ENCODE results near the gene INPP5J.

Gene INPP5J

DNA sequence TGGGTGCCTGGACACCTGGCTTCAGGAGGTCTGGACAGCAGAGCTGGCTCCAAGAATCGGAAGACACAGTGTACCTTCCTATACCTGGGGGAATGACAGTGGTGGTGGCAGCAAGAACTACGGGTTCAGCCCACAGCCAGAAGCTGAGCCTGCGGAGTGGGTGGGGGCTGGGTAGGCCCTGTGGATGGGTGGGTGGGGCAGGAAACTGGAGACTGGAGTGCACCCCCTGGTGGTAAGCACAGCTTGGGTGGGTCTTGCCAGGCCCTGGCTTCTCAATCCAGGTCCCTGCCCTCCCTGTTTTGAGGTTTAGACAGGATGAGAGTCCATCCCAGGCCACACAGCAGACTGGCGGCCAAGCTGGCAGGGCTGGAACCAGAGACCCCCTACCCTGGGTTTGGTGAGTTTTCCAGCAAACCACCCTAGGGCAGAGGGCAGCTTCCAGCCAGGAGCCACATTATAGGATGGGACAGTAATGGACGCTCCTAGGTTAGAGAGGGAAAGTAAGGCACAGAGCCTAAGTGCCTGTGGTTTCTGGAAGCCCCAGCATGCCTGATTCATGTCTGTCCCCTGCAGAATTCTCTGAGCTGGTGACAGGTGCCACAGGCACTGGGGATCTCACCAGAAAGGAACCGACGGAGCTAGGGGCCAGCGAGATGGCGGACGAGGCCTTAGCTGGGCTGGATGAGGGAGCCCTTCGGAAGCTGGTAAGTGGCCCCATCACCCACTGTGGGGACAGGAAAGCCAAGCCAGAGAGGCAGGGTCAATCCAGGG, 40.0 kb upstream of the INPP5J start:
- no peak overlapping the region for H3K4me3 ChIP-seq
- H3K4me1 ChIP-seq: peaks cover 22% of the 10 kb centered on the region
- no peaks in the 10 kb centered on the region for H3K9me3 ChIP-seq
- H3K27me3 ChIP-seq (ENCODE audit: low read depth): no peaks in the 10 kb centered on the region
- in situ Hi-C loops (cut with MboI; ENCODE audit: low sequenced_read_pairs): loop anchor here (10.0 kb wide), 1 partner anchor 138 kb away; no protein-coding TSS in a partner anchor
- DNase-seq (ENCODE audit: low spot score in 2 of 2): peak; percentile 42 to 86
- no peaks in the 10 kb centered on the region; the same call in 1 of the 2 replicates for H3K36me3 ChIP-seq (replicated peaks)

DNA sequence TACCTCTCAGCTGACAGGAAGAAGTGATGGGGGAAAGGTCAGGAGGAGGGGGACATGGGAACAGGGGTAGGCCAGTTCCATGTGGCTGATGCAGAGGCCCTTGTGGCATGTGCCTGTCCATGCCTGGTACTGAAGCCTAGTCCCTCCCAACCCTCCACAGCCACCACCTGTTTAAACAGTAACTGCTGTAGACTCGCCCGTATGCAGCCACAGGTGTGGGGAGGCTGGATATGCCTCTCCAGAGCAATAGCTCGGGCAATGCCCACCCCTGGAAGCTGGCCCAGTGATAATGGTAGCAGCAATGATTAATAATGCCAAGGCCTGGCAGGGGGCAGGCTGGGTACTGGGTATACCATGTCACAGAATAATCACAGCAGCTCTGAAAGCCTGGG, 39.4 kb upstream of the INPP5J start:
- Histone ChIP-seq H3K4me1 (peaks cover 22% of the 10 kb centered on the region), H3K4me3 (peak overlapping the region; percentile 76), H3K27me3 (ENCODE audit: low read depth) (no peaks in the 10 kb centered on the region), H3K9me3 (no peaks in the 10 kb centered on the region), H3K36me3 (replicated peaks) (peaks cover 3% of the 10 kb centered on the region)
- no peak for DNase-seq (ENCODE audit: low spot score in 2 of 2)
- in situ Hi-C loops (cut with MboI; ENCODE audit: low sequenced_read_pairs): loop anchor here (10.0 kb wide), 1 partner anchor 139 kb away; no protein-coding TSS in a partner anchor

DNA sequence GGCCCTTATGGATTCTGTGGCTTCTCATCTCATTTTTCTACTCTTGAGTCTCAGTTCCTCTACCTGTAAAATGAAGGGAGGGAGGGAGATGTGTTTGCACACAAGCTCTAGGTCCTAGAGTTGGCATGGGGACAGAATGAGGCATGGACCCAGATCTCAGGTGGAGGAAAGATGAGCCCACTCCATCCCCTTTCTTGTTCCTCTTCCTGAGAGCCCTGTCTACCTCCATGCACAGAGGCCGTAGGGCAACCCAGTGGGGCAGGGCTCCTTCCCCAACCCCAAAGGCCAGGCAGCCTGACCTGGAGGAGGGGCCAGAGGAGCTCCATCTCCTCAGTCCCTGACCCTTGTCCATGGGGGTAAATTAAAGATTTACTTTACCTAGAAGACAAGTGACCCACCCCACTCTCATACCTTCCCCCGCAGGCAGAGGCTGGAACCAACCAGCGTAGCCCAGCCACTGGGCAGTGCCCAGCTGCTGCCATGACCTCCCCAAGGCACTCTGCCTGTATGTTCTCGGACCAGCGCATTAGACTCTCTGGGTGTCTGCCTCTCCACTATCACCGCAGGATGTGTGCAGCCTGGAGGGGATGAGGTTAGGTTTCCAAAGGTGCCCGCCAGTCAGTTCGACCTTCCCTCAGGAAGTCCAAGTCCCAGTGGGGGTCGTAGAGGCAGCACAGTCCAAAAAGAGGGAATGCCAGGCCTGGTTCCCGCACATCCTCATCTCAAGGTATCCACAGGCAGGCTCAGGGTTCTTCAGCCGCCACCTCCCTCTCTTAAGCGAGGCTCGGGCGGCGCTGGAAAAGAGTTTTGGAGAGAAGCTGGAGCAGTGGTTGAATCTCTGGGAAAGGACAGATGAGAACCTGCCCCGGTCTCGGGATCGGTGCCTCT, 38.6 kb upstream of the INPP5J start:
- Histone ChIP-seq H3K4me3 (peak overlapping the region; percentile 76), H3K36me3 (replicated peaks) (peaks cover 8% of the 10 kb centered on the region), H3K9me3 (no peaks in the 10 kb centered on the region), H3K4me1 (peaks cover 22% of the 10 kb centered on the region), H3K27me3 (ENCODE audit: low read depth) (no peaks in the 10 kb centered on the region)
- no peak for DNase-seq (ENCODE audit: low spot score in 2 of 2)
- in situ Hi-C loops (cut with MboI; ENCODE audit: low sequenced_read_pairs): loop anchor here (10.0 kb wide), 1 partner anchor 139 kb away; no protein-coding TSS in a partner anchor

DNA sequence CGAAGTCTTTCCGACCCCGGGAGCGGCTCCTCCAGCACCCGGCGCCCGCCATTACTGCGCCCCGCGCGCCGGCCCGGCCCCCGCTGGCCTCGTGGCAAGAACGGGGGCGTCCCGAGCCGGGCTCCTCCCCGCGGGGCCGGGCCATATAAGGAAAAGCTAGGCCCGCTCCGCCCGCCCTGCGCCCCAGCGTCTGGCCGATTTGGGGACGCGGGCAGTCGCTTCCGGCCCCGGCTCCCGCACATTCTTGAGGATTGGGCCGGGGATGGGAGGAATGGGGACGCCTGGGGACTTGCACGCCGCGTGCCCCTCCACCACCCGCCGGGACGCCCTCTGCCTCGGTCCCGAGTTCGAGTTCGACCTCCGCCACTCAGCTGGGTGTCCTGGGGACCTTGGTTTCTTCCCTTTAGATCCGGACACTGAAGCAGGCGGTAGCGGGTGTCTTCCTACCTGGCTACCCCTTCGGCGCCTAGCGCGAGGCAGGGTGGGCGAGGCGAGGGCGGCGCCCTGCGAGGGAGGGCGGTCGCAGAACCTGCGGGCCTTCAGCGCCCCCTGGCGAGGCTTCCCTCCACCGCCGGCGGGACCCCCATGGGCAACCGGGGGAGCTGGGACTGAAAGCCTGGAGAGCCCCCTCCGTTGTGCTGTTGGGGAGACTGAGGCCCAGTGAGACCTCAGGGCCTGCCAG, 37.8 kb upstream of the INPP5J start:
- Histone ChIP-seq H3K4me3 (peak overlapping the region; percentile 76), H3K4me1 (peaks cover 22% of the 10 kb centered on the region), H3K27me3 (ENCODE audit: low read depth) (no peaks in the 10 kb centered on the region), H3K9me3 (no peaks in the 10 kb centered on the region), H3K36me3 (replicated peaks) (peaks cover 8% of the 10 kb centered on the region)
- DNase-seq (ENCODE audit: low spot score in 2 of 2): peak; percentile 63 to 89
- in situ Hi-C loops (cut with MboI; ENCODE audit: low sequenced_read_pairs): loop anchor here (10.0 kb wide), 1 partner anchor 140 kb away; no protein-coding TSS in a partner anchor

DNA sequence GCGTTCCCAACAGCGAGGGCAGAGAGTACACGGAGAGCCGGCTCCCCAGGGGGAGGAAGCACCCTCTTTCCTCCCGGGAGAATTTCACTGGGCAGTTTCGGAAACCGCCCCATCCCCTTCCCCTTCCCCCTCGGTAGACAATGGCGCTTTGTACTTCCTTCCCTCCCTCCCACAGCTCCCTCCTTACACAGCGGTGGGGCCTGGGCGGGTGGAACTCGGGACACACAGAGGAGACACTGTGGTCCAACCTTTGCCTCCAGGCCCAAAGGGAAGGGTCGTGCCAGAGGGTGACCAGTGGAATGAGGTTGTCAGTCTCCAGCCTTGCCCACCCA, 37.3 kb upstream of the INPP5J start:
- Histone ChIP-seq H3K27me3 (ENCODE audit: low read depth) (no peaks in the 10 kb centered on the region), H3K4me3 (peak overlapping the region; percentile 76), H3K36me3 (replicated peaks) (peaks cover 8% of the 10 kb centered on the region), H3K4me1 (peaks cover 21% of the 10 kb centered on the region), H3K9me3 (no peaks in the 10 kb centered on the region)
- peak; percentile 36 to 67 for DNase-seq (ENCODE audit: low spot score in 2 of 2)
- in situ Hi-C loops (cut with MboI; ENCODE audit: low sequenced_read_pairs): loop anchor here (10.0 kb wide), 1 partner anchor 141 kb away; no protein-coding TSS in a partner anchor

DNA sequence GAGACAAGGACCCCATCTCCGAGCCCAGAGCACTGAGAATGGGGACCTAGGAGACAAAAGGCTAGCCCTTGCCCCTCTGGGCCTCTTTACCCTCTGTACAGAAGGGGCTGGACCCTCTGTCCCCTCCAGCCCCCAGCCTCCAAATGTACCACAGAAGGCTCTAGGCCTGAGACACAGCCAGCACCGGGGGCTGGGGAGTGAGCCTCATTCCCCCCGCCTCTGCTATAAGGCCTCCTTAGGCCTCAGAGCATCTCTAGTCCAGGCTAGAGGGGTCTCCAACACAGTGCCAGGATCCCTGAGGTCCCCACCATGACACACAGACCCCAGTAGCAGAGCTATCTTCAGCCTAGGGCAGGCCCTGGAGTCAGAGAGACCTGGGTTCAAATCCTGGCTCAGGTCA, 36.8 kb upstream of the INPP5J start:
- Histone ChIP-seq H3K36me3 (replicated peaks) (peaks cover 8% of the 10 kb centered on the region), H3K4me3 (no peak overlapping the region), H3K27me3 (ENCODE audit: low read depth) (no peaks in the 10 kb centered on the region), H3K4me1 (peaks cover 20% of the 10 kb centered on the region), H3K9me3 (no peaks in the 10 kb centered on the region)
- no peak for DNase-seq (ENCODE audit: low spot score in 2 of 2)
- in situ Hi-C loops (cut with MboI; ENCODE audit: low sequenced_read_pairs): loop anchor here (10.0 kb wide), 1 partner anchor 141 kb away; no protein-coding TSS in a partner anchor

DNA sequence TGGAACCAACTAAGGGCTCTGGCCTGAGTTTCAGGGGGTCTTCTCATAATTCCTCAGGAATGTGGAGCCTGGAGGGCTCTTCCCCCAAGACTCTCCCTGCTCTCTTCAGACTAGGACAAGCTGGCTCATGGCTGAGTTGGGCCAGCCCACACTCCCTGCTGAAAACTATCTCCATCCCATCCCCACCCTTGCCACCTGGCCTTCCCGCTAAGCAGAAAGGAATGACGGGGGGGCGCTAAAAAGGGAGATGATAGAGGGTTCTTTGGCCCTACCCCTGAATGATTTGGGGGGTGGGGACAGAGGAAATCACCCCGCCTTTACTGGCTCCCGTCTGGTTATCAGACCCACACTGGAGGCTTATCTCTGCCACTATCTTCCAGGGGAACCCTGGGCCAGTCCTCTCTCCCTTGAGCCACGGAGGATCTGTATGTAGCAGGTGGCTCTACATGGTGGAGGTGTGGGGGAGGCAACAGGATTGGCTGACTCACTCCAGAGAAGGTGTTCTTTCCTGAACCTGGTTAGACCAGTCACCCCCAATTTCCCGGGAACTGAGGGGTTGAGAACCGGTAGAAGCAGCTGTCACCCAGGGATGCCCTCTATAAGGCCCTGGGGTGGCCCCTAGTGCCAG, 35.9 kb upstream of the INPP5J start:
- no peaks in the 10 kb centered on the region for H3K27me3 ChIP-seq (ENCODE audit: low read depth)
- H3K4me1 ChIP-seq: peaks cover 19% of the 10 kb centered on the region
- peaks cover 8% of the 10 kb centered on the region for H3K36me3 ChIP-seq (replicated peaks)
- no peak for DNase-seq (ENCODE audit: low spot score in 2 of 2)
- H3K9me3 ChIP-seq: no peaks in the 10 kb centered on the region
- H3K4me3 ChIP-seq: no peak overlapping the region
- in situ Hi-C loops (cut with MboI; ENCODE audit: low sequenced_read_pairs): loop anchor here (10.0 kb wide), 1 partner anchor 142 kb away; no protein-coding TSS in a partner anchor

DNA sequence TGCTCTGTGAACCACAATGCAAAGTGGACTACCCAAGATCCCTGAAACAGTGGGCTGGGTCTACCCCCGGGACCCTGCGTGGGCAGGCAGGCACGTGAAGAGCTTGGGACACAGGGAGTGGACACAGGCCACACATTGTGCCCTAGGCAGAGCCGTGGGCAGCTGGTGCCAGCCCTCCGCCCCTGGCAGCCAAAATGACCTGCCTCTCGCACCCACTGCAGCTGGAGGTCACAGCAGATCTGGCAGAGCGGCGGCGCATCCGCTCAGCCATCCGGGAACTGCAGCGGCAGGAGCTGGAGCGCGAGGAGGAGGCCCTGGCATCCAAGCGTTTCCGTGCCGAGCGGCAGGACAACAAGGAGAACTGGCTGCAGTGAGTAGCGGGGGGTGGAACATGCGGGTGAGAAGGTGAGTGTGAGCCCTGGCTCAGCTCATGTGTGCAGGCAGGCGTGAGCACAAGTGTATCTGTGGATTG, 35.0 kb upstream of the INPP5J start:
- in situ Hi-C loops (cut with MboI; ENCODE audit: low sequenced_read_pairs): loop anchor here (10.0 kb wide), 1 partner anchor 143 kb away; no protein-coding TSS in a partner anchor
- Histone ChIP-seq H3K9me3 (no peaks in the 10 kb centered on the region), H3K4me1 (peaks cover 11% of the 10 kb centered on the region), H3K27me3 (ENCODE audit: low read depth) (no peaks in the 10 kb centered on the region), H3K4me3 (no peak overlapping the region), H3K36me3 (replicated peaks) (peaks cover 8% of the 10 kb centered on the region)
- no peak for DNase-seq (ENCODE audit: low spot score in 2 of 2)

DNA sequence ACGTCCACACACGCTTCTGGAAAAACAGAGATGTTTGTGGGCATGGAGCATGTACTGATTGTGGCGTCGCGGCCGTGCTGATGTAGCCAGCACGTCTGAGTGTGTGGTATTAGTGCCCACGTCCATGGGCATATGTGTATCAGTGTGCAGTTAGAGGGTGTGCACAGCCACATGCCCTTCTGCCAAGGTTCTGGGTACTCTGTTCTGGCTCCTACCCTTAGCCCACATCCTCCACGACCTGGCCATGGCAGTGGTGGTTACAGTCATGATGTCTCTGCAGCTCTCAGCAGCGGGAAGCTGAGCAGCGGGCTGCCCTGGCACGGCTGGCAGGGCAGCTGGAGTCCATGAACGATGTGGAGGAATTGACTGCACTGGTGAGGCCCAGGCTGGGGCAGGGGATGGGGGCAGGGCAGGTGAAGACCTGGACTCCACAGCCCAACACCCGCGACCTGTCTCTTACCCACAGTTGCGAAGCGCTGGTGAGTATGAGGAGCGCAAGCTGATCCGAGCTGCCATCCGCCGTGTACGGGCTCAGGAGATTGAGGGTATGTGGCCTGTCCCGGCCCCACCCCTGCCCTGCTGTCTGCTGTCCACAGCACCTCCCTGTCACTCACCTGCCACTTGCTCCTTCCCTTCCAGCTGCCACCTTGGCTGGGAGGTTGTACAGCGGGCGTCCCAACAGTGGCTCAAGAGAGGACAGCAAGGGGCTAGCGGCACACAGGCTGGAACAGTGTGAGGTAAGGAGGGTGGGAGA, 34.4 kb upstream of the INPP5J start:
- in situ Hi-C loops (cut with MboI; ENCODE audit: low sequenced_read_pairs): loop anchor here (10.0 kb wide), 1 partner anchor 144 kb away; no protein-coding TSS in a partner anchor
- Histone ChIP-seq H3K36me3 (replicated peaks) (peaks cover 8% of the 10 kb centered on the region), H3K4me3 (no peak overlapping the region), H3K9me3 (no peaks in the 10 kb centered on the region), H3K27me3 (ENCODE audit: low read depth) (no peaks in the 10 kb centered on the region), H3K4me1 (peaks cover 5% of the 10 kb centered on the region)
- no peak for DNase-seq (ENCODE audit: low spot score in 2 of 2)

DNA sequence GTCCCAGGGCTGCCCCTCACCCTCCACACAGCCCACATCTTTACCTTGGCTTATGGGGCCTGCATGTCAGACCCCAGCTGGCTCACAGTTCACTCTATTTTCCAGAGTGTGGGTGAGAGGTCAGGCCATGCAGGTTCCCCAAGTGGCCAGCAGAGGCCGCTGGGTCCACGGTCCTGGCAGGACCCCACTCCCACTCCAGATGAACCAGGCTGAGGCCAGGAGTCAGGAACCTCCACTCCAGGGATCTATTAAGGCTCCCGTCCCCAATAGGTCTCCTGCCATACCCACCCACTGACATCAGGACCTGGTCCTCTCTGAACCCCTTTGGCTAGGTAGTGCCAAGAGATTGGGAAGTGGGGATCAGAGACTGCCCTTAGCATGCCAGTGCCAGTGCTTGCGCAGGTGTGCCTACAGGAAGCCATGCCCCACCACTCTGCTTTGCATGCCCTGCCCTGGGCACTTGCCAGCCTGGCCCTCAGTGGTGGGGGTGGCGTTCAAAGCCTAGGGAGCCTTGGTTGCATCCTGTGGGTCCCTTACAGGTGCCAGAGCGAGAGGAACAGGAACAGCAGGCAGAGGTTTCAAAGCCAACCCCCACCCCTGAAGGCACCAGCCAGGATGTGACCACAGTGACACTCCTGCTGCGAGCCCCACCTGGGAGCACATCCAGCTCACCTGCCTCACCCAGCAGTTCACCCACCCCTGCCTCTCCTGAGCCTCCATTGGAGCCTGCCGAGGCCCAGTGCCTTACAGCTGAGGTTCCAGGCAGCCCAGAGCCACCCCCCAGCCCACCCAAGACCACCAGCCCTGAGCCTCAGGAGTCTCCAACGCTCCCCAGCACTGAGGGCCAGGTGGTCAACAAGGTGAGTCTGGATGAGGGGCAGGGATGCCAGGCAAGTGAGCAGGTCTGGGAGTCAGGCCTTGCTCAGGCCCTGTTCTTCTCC, 33.3 kb upstream of the INPP5J start:
- Histone ChIP-seq H3K27me3 (ENCODE audit: low read depth) (no peaks in the 10 kb centered on the region), H3K4me1 (no peaks in the 10 kb centered on the region; the same call in 1 of the 2 replicates), H3K36me3 (replicated peaks) (peaks cover 8% of the 10 kb centered on the region), H3K9me3 (no peaks in the 10 kb centered on the region), H3K4me3 (no peak overlapping the region)
- DNase-seq (ENCODE audit: low spot score in 2 of 2): peak in 1 of 2 experiments; percentile 62
- in situ Hi-C loops (cut with MboI; ENCODE audit: low sequenced_read_pairs): loop anchor here (10.0 kb wide), 1 partner anchor 145 kb away; no protein-coding TSS in a partner anchor

DNA sequence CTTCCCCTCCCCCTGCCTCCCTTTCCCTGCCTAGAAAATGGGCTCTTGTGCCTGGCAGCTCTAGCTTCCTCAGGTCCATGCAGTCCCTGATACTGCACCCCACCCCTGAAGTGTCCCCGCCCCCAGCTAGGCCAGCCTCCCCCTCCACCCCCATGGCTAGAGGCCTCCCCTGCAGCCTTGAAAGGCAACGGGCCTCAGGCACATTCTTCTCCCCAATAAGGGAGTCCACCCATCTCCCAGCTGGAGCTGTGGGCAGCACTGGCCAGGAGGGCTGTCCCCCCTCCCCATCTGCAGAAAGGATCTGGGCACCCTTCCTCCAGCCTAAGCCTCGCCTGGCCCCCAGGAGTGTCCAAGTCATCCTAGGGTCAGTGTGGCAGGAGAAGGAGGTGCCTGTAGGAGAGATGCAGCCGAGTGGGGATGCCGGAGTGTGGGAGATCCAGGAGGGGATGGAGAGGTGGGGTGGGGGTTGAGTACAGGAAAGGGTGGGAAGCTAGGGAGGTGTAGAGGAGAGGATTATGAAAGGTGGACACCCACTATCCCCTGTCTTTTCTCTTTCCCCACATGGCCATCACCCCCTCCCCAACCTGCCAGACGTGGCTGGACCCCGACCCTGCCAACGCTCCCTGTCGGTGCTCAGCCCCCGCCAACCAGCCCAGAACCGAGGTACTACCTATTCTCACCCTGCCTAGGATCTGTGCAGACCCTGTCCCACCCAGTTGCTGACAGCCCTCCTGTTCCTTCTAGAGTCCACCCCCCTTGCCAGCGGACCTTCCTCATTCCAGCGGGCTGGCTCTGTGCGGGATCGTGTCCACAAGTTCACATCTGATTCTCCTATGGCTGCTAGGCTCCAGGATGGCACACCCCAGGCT, 32.3 kb upstream of the INPP5J start:
- DNase-seq (ENCODE audit: low spot score in 2 of 2): no peak
- Histone ChIP-seq H3K36me3 (replicated peaks) (peaks cover 8% of the 10 kb centered on the region), H3K4me1 (no peaks in the 10 kb centered on the region; the same call in 1 of the 2 replicates), H3K4me3 (no peak overlapping the region), H3K27me3 (ENCODE audit: low read depth) (no peaks in the 10 kb centered on the region), H3K9me3 (no peaks in the 10 kb centered on the region)
- in situ Hi-C loops (cut with MboI; ENCODE audit: low sequenced_read_pairs): no loop called here
